Peyer's patch (tissue), 4 donors: ENCODE results near the gene INPP5F. TPM values are rescaled to one million over a fixed set of nuclear protein-coding genes. Genes with fewer than 3 reads are reported as not detected.
A peak's percentile ranks its signal among the peaks of the same experiment; 100 is the strongest.

Source experiments
- DNase-seq, 3 donors: peaks; one replicate each; pipeline ENCODE4 v3.0.0-alpha.2; 2017 to 2019
- H3K27ac ChIP-seq, 4 donors: fragments of 200-600 bp; sonication (generic); one replicate each; pipeline ENCODE4 v1.5.1; 2016 to 2019
- H3K27me3 ChIP-seq, 2 donors: fragments of 200-600 bp; sonication (generic); one replicate each; pipeline ENCODE4 v1.5.1; 2019
- H3K36me3 ChIP-seq, 3 donors: fragments of 200-600 bp; sonication (generic); one replicate each; pipeline ENCODE4 v1.5.1; 2016 to 2019
- H3K4me1 ChIP-seq, 4 donors: fragments of 200-600 bp; sonication (generic); one replicate each; pipeline ENCODE4 v1.5.1; 2016 to 2019
- H3K4me3 ChIP-seq, 4 donors: fragments of 200-600 bp; sonication (generic); 1 replicate in 3 of 4; 2 replicates in 1 of 4; pipeline ENCODE4 v1.5.1; 2016 to 2019; ENCODE audit warnings: mild to moderate bottlenecking in 1 of 4
- H3K9me3 ChIP-seq, 4 donors: fragments of 200-600 bp; sonication (generic); one replicate each; pipeline ENCODE4 v1.5.1; 2016 to 2019; ENCODE audit warnings: mild to moderate bottlenecking in 1 of 4
- CTCF ChIP-seq, 6 experiments: fragments of 450-650 bp in 4 of 6; fragments of 200-600 bp in 2 of 6; sonication (generic) in 1 of 6; IDR thresholded peaks; one replicate each; pipeline ENCODE4 v1.5.1; 2017 to 2019; ENCODE audit warnings: antibody characterized with exemption in 6 of 6, mild to moderate bottlenecking in 3 of 6, moderate library complexity in 1 of 6
- POLR2A ChIP-seq, 2 donors: fragments of 450-650 bp; IDR thresholded peaks; one replicate each; pipeline ENCODE4 v1.5.1; 2017; ENCODE audit warnings: antibody characterized with exemption in 2 of 2, mild to moderate bottlenecking in 2 of 2, moderate library complexity in 2 of 2
- total RNA-seq, 4 donors: library from RNA; depleted of rRNA; stranded (reverse); fragments of >200 nt; gene quantifications; one replicate each; pipeline ENCODE4 v1.1.0, GENCODE V29; 2016

INPP5F gene
- total RNA-seq, 4 donors from 2014 or later = 6.5 to 37.1 (median 10.2) TPM

GRCh38 chr10:119750391-119751230 lies 24.8 kb downstream of the INPP5F start:
- H3K27me3 ChIP-seq = no peaks in the 10 kb centered on the region
- H3K4me3 ChIP-seq = no peak overlapping the region
- peak; percentile 54 to 87 (median 61) for DNase-seq
- H3K36me3 ChIP-seq = no peaks in the 10 kb centered on the region
- no peaks in the 10 kb centered on the region for H3K9me3 ChIP-seq
- H3K27ac ChIP-seq = no peak overlapping the region
- no peak for TF ChIP-seq POLR2A (IDR thresholded peaks at IDR 0.05)
- TF ChIP-seq CTCF (IDR thresholded peaks at IDR 0.05) = peak; percentile 67 to 89 (median 87)
- no peaks in the 10 kb centered on the region for H3K4me1 ChIP-seq

- no peak overlapping the region for H3K27ac ChIP-seq
- no peak for DNase-seq
- no peaks in the 10 kb centered on the region for H3K36me3 ChIP-seq
- no peaks in the 10 kb centered on the region for H3K27me3 ChIP-seq
- TF ChIP-seq POLR2A (IDR thresholded peaks at IDR 0.05) = no peak
- TF ChIP-seq CTCF (IDR thresholded peaks at IDR 0.05) = no peak
- no peaks in the 10 kb centered on the region for H3K4me1 ChIP-seq
- H3K9me3 ChIP-seq = no peaks in the 10 kb centered on the region
- no peak overlapping the region for H3K4me3 ChIP-seq
Measured at GRCh38 chr10:119753309-119753708, 27.5 kb downstream of the INPP5F start.

GRCh38 chr10:119754085-119754484 lies 28.2 kb downstream of the INPP5F start:
- DNase-seq = no peak
- no peaks in the 10 kb centered on the region for H3K4me1 ChIP-seq
- TF ChIP-seq POLR2A (IDR thresholded peaks at IDR 0.05) = no peak
- TF ChIP-seq CTCF (IDR thresholded peaks at IDR 0.05) = no peak

DNA sequence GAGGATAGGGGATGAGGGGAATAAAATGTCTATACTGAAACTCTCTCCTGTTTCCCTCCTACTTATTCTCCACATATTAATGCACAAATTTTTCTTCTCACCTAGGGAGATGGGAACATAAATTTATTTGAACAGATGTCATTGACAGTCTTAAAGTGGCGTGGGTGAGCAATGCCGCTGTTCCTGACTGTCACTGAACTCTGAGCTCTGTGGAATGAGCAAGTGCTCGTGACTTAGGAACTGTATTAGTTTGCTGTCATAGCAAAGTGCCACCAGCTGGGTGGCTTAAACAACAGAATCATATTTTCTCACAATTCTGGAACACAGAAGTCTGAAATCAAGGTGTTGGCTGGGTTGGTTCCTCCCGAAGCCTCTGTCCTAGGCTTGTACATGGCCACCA lies 29.1 kb downstream of the INPP5F start:
- H3K36me3 ChIP-seq = no peaks in the 10 kb centered on the region
- H3K9me3 ChIP-seq = no peaks in the 10 kb centered on the region
- TF ChIP-seq POLR2A (IDR thresholded peaks at IDR 0.05) (no peak), CTCF (IDR thresholded peaks at IDR 0.05) (no peak)
- no peak for DNase-seq
- no peaks in the 10 kb centered on the region for H3K27me3 ChIP-seq
- peak overlapping the region in 2 of 4 donors; percentile 22 to 49 for H3K27ac ChIP-seq
- no peaks in the 10 kb centered on the region for H3K4me1 ChIP-seq
- H3K4me3 ChIP-seq = no peak overlapping the region

More at GRCh38 chr10:119754085-119754484, 28.2 kb downstream of the INPP5F start:
- H3K27ac ChIP-seq = no peak overlapping the region
- no peaks in the 10 kb centered on the region for H3K27me3 ChIP-seq
- no peaks in the 10 kb centered on the region for H3K36me3 ChIP-seq
- no peaks in the 10 kb centered on the region for H3K9me3 ChIP-seq
- H3K4me3 ChIP-seq = no peak overlapping the region

DNA sequence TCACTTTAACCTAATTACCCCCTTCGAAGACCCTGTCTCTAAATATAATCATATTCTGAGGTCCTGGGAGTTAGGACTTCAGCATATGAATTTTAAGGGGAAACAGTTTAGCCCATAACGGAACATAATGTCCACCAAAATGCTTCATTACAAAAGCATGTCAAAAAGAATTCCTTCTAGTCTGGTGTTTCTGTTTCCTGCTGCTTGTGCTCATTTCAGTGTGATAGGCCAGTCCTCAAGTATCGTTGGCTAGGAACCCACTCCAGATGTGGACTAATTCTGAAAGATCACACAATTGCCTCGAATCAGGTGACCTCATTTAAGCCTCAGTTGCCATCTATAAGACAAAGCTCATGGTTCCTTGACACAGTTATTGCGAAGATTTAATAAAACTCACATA lies 29.6 kb downstream of the INPP5F start:
- TF ChIP-seq CTCF (IDR thresholded peaks at IDR 0.05) (no peak), POLR2A (IDR thresholded peaks at IDR 0.05) (no peak)
- Histone ChIP-seq H3K4me3 (no peak overlapping the region), H3K27me3 (no peaks in the 10 kb centered on the region), H3K36me3 (no peaks in the 10 kb centered on the region), H3K4me1 (no peaks in the 10 kb centered on the region), H3K27ac (peak overlapping the region in 2 of 4 donors; percentile 22 to 49), H3K9me3 (no peaks in the 10 kb centered on the region)
- no peak for DNase-seq
